OCI-LY1 (cell line): Measurements from ENCODE around the gene UST.

Source experiments
- H2AFZ ChIP-seq: fragments of 200-600 bp; sonication (generic), shearing (Covaris generic); 2 replicates; pipeline ENCODE4 v1.6.0; 2014; ENCODE audit warnings: antibody characterized with exemption, mild to moderate bottlenecking, low read length
- H3F3A ChIP-seq: fragments of 200-600 bp; sonication (generic), shearing (Covaris generic); 2 replicates; pipeline ENCODE4 v1.6.0; 2014; ENCODE audit warnings: mild to moderate bottlenecking, antibody characterized with exemption, low read length, moderate library complexity; ENCODE audit not compliant: insufficient read depth
- H3K27ac ChIP-seq: fragments of 200-600 bp; sonication (generic); 2 replicates; pipeline ENCODE4 v1.5.1; 2014; ENCODE audit warnings: low read length, mixed run types, mild to moderate bottlenecking, low read depth; ENCODE audit not compliant: poor library complexity, severe bottlenecking
- H3K27me3 ChIP-seq: fragments of 200-600 bp; sonication (generic); 2 replicates; pipeline ENCODE4 v1.6.0; 2014; ENCODE audit warnings: antibody characterized with exemption, mild to moderate bottlenecking, low read length, moderate library complexity; ENCODE audit not compliant: insufficient read depth
- H3K36me3 ChIP-seq: fragments of 200-600 bp; sonication (generic); 2 replicates; pipeline ENCODE4 v1.6.1; 2014; ENCODE audit warnings: mild to moderate bottlenecking, antibody characterized with exemption, low read length, moderate library complexity, mixed read lengths; ENCODE audit not compliant: insufficient read depth
- H3K4me1 ChIP-seq: fragments of 200-600 bp; sonication (generic); 2 replicates; pipeline ENCODE4 v1.5.1; 2014; ENCODE audit warnings: mild to moderate bottlenecking, low read length, moderate library complexity; ENCODE audit not compliant: insufficient read depth, severe bottlenecking
- H3K4me2 ChIP-seq: fragments of 200-600 bp; sonication (generic), shearing (Covaris generic); 2 replicates; pipeline ENCODE4 v1.6.1; 2014; ENCODE audit warnings: low read length
- H3K4me3 ChIP-seq: fragments of 200-600 bp; sonication (generic); 2 replicates; pipeline ENCODE4 v1.5.1; 2014; ENCODE audit warnings: low read length, low read depth, mild to moderate bottlenecking, mixed read lengths; ENCODE audit not compliant: poor library complexity, severe bottlenecking
- H3K79me2 ChIP-seq: fragments of 200-600 bp; shearing (Covaris generic); 2 replicates; pipeline ENCODE4 v1.6.1; 2016; ENCODE audit warnings: mixed run types, low read length, mixed read lengths; ENCODE audit not compliant: insufficient read depth
- H3K9ac ChIP-seq: fragments of 200-600 bp; sonication (generic), shearing (Covaris generic); 2 replicates; pipeline ENCODE4 v1.6.1; 2014; ENCODE audit warnings: mild to moderate bottlenecking, low read length, mixed read lengths
- H3K9me2 ChIP-seq: fragments of 200-600 bp; sonication (generic), shearing (Covaris generic); 2 replicates; pipeline ENCODE4 v1.6.1; 2014; ENCODE audit warnings: low read depth, mild to moderate bottlenecking, low read length, mixed read lengths
- H3K9me3 ChIP-seq: fragments of 200-600 bp; shearing (Covaris generic); 2 replicates; pipeline ENCODE4 v1.6.1; 2014; ENCODE audit warnings: low read length, mixed read lengths
- H4K20me1 ChIP-seq: fragments of 200-600 bp; sonication (generic), shearing (Covaris generic); 2 replicates; pipeline ENCODE4 v1.6.0; 2016; ENCODE audit warnings: mild to moderate bottlenecking, low read length; ENCODE audit not compliant: insufficient read depth
- CTCF ChIP-seq: fragments of 200-600 bp; sonication (generic), shearing (Covaris generic); IDR thresholded peaks from 2 replicates; pipeline ENCODE4 v1.5.1; 2017; ENCODE audit warnings: mild to moderate bottlenecking, antibody characterized with exemption, low read length, moderate library complexity, mixed read lengths
- EZH2 ChIP-seq: fragments of 200-600 bp; sonication (generic), shearing (Covaris generic); IDR thresholded peaks from 2 replicates; pipeline ENCODE4 v1.8.0; 2017; ENCODE audit warnings: borderline replicate concordance, mixed run types, mild to moderate bottlenecking, antibody characterized with exemption, low read length, moderate library complexity, mixed read lengths

UST gene

GRCh38 chr6:149095842-149096241 lies 349.0 kb downstream of the UST start:
- Histone ChIP-seq H3K9ac (no peak overlapping the region), H3K9me2 (no peaks in the 10 kb centered on the region), H3F3A (no peaks in the 10 kb centered on the region), H3K27me3 (peaks cover 2% of the 10 kb centered on the region; the same call in 1 of the 2 replicates), H3K36me3 (no peaks in the 10 kb centered on the region), H3K4me1 (no peaks in the 10 kb centered on the region), H3K79me2 (no peaks in the 10 kb centered on the region), H3K4me2 (no peak overlapping the region), H3K9me3 (no peaks in the 10 kb centered on the region; the same call in 1 of the 2 replicates), H3K4me3 (no peak overlapping the region), H3K27ac (no peak overlapping the region), H4K20me1 (no peaks in the 10 kb centered on the region), H2AFZ (no peak overlapping the region)
- TF ChIP-seq CTCF (no peak), EZH2 (no peak)

GRCh38 chr6:149097794-149098193 lies 351.0 kb downstream of the UST start:
- Histone ChIP-seq H2AFZ (no peak overlapping the region), H3F3A (no peaks in the 10 kb centered on the region), H3K79me2 (no peaks in the 10 kb centered on the region), H3K4me2 (no peak overlapping the region), H3K27me3 (no peaks in the 10 kb centered on the region), H3K27ac (no peak overlapping the region), H3K4me1 (no peaks in the 10 kb centered on the region), H3K4me3 (no peak overlapping the region), H3K9me2 (no peaks in the 10 kb centered on the region), H4K20me1 (no peaks in the 10 kb centered on the region), H3K36me3 (no peaks in the 10 kb centered on the region), H3K9me3 (no peaks in the 10 kb centered on the region; the same call in 1 of the 2 replicates), H3K9ac (no peak overlapping the region)
- TF ChIP-seq CTCF: no peak
- TF ChIP-seq EZH2: no peak

GRCh38 chr6:149098700-149099276 lies 352.0 kb downstream of the UST start:
- H3K4me3 ChIP-seq: no peak overlapping the region
- H3K9me3 ChIP-seq: no peaks in the 10 kb centered on the region; the same call in 1 of the 2 replicates
- H3K27ac ChIP-seq: no peak overlapping the region
- H3K4me1 ChIP-seq: no peaks in the 10 kb centered on the region
- TF ChIP-seq CTCF: no peak
- TF ChIP-seq EZH2: no peak
- no peak overlapping the region for H2AFZ ChIP-seq
- H3K4me2 ChIP-seq: no peak overlapping the region
- H3F3A ChIP-seq: no peaks in the 10 kb centered on the region
- no peaks in the 10 kb centered on the region for H3K36me3 ChIP-seq
- H3K27me3 ChIP-seq: no peaks in the 10 kb centered on the region
- no peaks in the 10 kb centered on the region for H3K9me2 ChIP-seq
- no peaks in the 10 kb centered on the region for H3K79me2 ChIP-seq
- H4K20me1 ChIP-seq: no peaks in the 10 kb centered on the region
- no peak overlapping the region for H3K9ac ChIP-seq
